Right kidney (tissue), 1 donor: Measurements from ENCODE around the gene GAP43.

Source experiments
- DNase-seq: peaks from one replicate; pipeline ENCODE4 v3.0.0-alpha.2; 2016

Gene GAP43

GRCh38 chr3:115662356-115662755 is 39.0 kb downstream of the GAP43 start:
- no peak for DNase-seq

- DNase-seq = no peak
These were observed 40.1 kb downstream of the GAP43 start for GRCh38 chr3:115663414-115663813.

- no peak for DNase-seq
These were observed 42.8 kb downstream of the GAP43 start for GRCh38 chr3:115666081-115666480.

GRCh38 chr3:115666920-115667737 is 43.8 kb downstream of the GAP43 start:
- no peak for DNase-seq

DNA sequence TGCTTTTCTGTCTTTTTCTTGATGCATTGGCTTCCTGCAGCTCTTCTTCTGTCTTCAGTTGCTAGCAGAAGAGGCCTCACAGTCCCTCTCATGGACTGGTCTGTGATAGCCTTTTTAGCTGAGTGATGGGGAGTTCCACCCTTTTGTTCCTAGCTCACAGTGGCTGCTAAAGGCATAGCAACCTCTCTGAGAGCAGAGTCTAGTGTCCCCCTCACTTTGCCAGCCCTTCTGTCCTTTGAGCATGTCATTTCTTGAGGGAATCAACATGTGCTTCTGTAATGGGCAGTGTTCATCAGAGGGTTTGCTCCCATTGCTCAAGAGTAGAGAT is 44.4 kb downstream of the GAP43 start:
- DNase-seq = no peak

- DNase-seq = no peak
These were observed 47.6 kb downstream of the GAP43 start for GRCh38 chr3:115670911-115671310.

DNA sequence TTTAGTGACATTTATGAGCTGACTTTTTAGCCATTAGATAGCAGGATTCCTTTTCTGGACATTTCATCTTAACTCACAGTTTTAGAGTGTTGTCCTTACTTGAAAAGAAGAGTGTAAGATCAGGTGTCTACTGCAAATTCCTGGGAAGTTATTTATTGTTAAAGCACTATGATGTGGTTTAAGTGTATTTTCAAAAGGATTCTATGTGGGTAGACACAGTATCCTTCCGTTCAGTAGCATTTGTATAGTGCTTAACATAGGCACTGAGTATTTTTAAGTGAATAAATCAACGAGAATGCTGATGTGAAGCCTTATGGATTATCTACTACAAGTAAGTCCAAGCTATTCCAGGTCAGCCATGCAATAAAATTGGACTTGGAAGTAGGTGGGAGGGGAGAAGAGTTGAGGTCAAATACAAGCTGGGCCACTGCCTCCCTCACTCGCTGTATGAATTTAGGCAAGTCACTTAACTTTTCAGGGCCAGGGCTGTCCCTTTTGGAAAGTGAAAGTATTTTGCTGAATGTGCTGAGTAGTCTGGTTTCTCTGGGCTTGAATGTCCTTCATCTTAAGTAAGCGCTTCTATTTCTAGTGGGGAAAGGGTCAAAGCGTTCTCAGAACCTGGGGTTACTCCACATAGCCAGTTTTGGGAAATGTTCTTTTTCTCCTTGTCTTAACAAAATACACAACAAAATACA is 48.6 kb downstream of the GAP43 start:
- DNase-seq = no peak

DNA sequence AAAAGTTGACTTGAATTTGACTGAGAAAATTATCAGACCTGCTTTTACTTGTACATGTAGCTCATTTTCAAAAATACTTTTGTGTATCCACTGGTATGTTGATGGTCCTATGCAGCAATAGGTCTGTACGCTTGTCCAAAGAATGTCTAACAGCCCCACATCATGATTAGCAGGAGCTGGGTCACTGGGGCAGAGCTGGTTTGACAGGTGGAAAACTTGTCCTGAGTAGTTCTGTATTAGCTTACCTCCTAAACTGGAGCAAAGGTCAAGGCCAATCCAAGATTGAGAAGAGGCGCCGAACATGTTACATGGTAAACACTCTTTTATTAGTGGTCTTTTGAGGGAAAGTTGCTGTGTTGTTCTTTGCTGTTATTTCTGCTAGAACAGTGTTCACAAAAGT is 50.6 kb downstream of the GAP43 start:
- DNase-seq = no peak

DNA sequence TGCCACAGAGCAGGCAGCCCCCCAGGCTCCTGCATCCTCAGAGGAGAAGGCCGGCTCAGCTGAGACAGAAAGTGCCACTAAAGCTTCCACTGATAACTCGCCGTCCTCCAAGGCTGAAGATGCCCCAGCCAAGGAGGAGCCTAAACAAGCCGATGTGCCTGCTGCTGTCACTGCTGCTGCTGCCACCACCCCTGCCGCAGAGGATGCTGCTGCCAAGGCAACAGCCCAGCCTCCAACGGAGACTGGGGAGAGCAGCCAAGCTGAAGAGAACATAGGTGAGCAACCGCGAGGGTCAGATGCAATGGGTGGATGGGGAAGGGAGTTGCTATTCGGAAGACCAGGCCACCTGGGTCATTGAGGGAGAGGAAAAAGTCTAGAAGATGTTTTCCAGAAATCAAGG is 53.0 kb downstream of the GAP43 start:
- no peak for DNase-seq

DNA sequence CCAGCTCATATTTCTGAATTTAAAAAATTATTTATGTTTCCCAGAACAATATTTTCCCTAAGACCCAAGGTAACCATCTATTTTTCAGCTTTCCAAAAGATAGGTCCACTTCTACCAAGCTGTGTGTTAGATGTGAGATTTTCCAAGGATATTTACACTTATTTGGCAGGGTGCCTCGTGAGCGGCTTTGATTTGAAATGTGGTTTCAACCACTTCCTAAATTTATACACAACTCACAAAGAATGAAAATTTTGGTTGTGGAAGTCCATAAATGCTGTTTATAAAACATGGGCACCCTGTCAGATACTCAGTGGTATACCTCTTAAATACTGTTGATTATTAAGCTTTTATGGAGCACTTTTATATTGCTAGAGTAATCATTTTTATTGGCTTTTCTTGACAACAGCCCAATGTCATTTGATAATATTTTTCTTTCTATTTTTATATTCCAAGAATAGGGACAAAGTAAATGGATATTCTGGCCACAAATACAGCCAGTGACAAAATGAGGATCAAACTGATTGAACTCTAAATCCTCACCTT is 57.6 kb downstream of the GAP43 start:
- no peak for DNase-seq

GRCh38 chr3:115681736-115682135 is 58.4 kb downstream of the GAP43 start:
- DNase-seq = no peak

- DNase-seq = no peak
These were observed 60.0 kb downstream of the GAP43 start for GRCh38 chr3:115683305-115683704.

- DNase-seq = no peak
These were observed 60.5 kb downstream of the GAP43 start for GRCh38 chr3:115683773-115684172.

DNA sequence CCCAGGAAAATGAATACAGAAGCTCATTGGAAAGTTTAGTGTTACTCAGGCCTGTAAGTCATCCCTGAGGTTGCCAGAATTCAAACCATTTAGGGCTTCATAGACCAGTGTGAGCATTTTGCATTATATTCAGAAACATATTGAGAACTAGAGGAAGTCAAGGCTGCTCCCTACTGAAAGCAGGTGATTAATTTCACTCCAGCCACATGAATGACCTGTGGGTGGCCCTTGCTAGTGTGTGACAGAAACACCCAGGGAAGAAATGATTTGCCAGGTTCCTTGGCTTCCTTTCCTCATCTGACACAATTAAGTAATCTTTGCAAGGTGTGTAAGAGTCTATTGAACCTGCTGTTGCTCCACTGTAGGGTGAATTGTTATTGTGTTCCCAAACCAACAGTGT is 61.8 kb downstream of the GAP43 start:
- no peak for DNase-seq

GRCh38 chr3:115687721-115688120 is 64.4 kb downstream of the GAP43 start:
- DNase-seq = no peak

GRCh38 chr3:115688418-115688817 is 65.1 kb downstream of the GAP43 start:
- no peak for DNase-seq

DNA sequence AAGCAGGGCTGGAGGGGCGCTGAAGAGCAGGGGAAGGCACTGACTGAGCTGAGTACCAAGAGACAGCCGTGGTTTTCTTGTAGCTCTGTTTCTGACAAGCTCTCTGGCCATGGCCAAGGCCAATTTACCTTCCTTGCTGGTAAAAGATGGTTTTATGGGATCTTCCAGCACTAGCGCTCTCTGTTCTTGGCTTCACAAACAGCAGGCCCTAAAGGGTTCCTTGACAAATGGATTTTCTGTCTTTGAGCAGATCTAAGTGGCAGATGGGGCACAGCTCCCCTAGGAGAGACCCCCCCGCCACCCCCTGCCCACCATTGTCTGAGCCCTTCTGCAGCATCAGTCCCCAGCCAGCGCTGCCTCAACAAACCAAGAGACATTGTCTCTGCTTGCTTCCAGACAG is 66.6 kb downstream of the GAP43 start:
- DNase-seq = no peak

DNA sequence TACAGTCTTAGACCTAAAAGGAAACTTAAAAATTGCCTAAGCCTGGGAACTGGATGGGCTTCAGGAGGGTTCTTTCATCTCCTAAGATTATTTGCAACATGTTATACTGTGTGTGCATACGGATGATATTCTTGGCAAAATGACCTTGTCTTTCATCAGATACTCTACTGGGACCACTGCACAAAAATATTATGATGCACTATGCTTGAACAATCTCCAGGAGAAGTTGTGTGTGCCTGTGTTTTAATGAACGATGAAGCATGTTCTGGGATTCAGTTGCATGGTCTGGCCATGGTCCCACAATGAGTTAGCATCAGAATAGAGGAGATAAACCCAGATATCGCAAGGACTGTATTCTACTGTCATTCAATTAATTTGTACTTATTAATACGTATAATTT is 68.7 kb downstream of the GAP43 start:
- DNase-seq = no peak

DNA sequence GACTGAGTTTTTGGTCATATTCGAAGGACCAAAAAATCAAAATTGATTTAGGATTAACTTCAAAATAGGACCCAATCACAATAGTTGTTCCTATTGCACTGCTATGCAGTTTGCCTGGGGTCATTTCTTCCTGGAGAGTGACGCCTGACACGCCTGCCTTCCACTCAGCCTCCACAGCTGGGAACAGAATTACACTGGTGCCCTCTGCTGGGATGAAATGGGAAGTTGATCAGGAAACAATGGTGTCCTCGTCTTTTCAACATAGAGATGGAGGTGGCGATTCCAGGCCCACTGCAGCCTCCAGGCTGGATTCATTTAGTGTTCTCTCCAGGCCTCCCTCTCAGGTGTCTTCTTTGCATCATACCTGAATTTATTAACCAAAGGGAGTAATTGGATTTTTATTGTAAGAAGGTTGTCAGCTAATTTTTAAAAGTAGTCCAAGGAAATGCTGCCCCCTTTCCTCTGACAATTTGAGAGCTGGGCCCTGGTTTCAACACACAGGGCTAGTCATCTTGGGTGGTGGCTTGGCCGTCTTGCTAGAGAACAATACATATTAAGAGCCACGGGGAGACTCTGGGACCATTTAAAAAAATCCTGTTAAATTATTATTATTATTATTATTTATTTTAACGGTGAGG is 69.7 kb downstream of the GAP43 start:
- peak; percentile 70 for DNase-seq

- DNase-seq = no peak
These were observed 70.6 kb downstream of the GAP43 start for GRCh38 chr3:115693868-115694267.

GRCh38 chr3:115695090-115695489 is 71.8 kb downstream of the GAP43 start:
- no peak for DNase-seq

DNA sequence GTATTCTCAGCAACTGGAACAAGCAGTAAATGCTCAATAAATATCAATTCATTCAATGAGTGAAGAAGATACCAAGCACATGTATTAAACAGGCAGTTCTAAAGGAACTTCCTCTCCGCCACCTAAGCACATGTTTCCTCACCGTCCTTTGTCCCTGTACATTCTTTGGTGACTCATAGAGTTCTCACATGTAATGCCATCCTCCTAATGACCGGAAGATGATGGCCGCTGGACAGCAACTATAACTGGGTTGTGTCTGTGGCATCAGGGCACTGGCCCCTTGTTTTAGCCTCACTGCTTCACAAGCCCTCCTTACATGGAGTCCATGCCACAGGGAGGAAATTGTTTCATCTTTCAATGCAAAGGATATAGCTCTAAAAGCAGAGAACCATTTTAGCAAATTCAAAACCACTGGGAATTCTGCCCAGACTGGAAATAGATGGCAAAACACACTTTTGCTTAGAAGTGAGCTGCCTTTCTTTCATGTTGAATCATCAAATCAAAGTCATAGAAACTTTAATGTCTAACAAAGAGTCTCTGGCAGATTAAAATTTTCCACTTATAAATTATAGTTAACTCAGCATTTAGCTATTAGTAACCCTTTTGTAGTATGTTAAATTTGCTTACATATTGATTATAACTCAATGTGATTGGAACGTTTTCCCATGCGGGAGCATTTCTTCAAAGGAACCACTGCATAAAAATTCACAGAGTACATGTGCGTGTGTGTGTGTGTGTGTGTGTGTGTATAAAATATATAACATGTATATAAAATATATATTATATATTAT is 74.1 kb downstream of the GAP43 start:
- DNase-seq = no peak
